ENCODE measurements around the gene TP53.

TP53 gene

DNA sequence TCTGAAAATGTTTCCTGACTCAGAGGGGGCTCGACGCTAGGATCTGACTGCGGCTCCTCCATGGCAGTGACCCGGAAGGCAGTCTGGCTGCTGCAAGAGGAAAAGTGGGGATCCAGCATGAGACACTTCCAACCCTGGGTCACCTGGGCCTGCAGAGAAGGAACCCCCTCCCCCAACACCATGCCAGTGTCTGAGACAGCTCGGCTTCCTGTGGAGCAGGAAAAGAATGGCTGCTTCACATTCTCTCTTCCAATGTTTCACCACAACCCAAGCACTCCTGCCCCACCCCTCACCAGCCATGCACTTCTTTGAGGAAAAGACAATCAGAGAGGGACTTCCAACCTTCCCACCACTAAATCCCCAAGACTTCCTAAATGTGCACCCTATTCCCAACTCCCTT, 10.8 kb downstream of the TP53 start:
- H3K4me3 ChIP-seq (ENCODE audit: severe bottlenecking) = no peak overlapping the region
- no peaks in the 10 kb centered on the region for H3K9me3 ChIP-seq (ENCODE audit: severe bottlenecking)
- no peak for TF ChIP-seq CTCF (IDR thresholded peaks at IDR 0.05; ENCODE audit: poor library complexity, severe bottlenecking)

DNA sequence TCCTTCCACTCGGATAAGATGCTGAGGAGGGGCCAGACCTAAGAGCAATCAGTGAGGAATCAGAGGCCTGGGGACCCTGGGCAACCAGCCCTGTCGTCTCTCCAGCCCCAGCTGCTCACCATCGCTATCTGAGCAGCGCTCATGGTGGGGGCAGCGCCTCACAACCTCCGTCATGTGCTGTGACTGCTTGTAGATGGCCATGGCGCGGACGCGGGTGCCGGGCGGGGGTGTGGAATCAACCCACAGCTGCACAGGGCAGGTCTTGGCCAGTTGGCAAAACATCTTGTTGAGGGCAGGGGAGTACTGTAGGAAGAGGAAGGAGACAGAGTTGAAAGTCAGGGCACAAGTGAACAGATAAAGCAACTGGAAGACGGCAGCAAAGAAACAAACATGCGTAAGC, 12.4 kb downstream of the TP53 start:
- Histone ChIP-seq H3K36me3 (ENCODE audit: low read depth) (peaks cover 60% of the 10 kb centered on the region), H3K9me3 (ENCODE audit: severe bottlenecking) (no peaks in the 10 kb centered on the region), H3K27ac (ENCODE audit: poor library complexity, severe bottlenecking) (no peak overlapping the region), H3K4me1 (ENCODE audit: insufficient read depth, poor library complexity, severe bottlenecking) (no peaks in the 10 kb centered on the region), H3K27me3 (ENCODE audit: insufficient read depth, poor library complexity, severe bottlenecking) (no peaks in the 10 kb centered on the region), H3K4me3 (ENCODE audit: severe bottlenecking) (no peak overlapping the region)
- ATAC-seq (ENCODE audit: low read depth) (no peak), DNase-seq (ENCODE audit: low spot score) (no peak)
- TF ChIP-seq CTCF (IDR thresholded peaks at IDR 0.05; ENCODE audit: poor library complexity, severe bottlenecking) = no peak

More for the DNA sequence above, 10.8 kb downstream of the TP53 start:
- no peak overlapping the region for H3K27ac ChIP-seq (ENCODE audit: poor library complexity, severe bottlenecking)
- H3K27me3 ChIP-seq (ENCODE audit: insufficient read depth, poor library complexity, severe bottlenecking) = no peaks in the 10 kb centered on the region
- ATAC-seq (ENCODE audit: low read depth) (no peak), DNase-seq (ENCODE audit: low spot score) (no peak)
- H3K36me3 ChIP-seq (ENCODE audit: low read depth) = peaks cover 44% of the 10 kb centered on the region
- no peaks in the 10 kb centered on the region for H3K4me1 ChIP-seq (ENCODE audit: insufficient read depth, poor library complexity, severe bottlenecking)

- Histone ChIP-seq H3K4me3 (ENCODE audit: severe bottlenecking) (no peak overlapping the region), H3K4me1 (ENCODE audit: insufficient read depth, poor library complexity, severe bottlenecking) (no peaks in the 10 kb centered on the region), H3K27ac (ENCODE audit: poor library complexity, severe bottlenecking) (no peak overlapping the region), H3K27me3 (ENCODE audit: insufficient read depth, poor library complexity, severe bottlenecking) (no peaks in the 10 kb centered on the region), H3K36me3 (ENCODE audit: low read depth) (peaks cover 72% of the 10 kb centered on the region), H3K9me3 (ENCODE audit: severe bottlenecking) (no peaks in the 10 kb centered on the region)
- DNase-seq (ENCODE audit: low spot score) (no peak), ATAC-seq (ENCODE audit: low read depth) (no peak)
- peak; percentile 30 for TF ChIP-seq CTCF (IDR thresholded peaks at IDR 0.05; ENCODE audit: poor library complexity, severe bottlenecking)
These were observed 14.1 kb downstream of the TP53 start for GRCh38 chr17:7673239-7673638.

DNA sequence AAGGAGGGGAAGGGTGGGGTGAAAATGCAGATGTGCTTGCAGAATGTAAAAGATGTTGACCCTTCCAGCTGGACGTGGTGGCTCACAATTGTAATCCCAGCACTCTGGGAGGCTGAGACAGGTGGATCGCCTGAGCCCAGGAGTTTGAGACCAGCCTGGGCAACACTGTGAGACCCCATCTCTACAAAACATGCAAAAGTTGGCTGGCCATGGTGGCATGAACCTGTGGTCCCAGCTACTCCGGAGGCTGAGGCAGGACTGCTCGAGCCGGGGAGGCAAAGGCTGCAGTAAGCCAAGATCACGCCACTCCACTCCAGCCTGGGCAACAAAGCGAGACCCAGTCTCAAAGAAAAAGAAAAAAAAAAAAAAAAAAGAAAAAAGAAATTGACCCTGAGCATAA, 18.8 kb downstream of the TP53 start:
- peaks cover 50% of the 10 kb centered on the region for H3K36me3 ChIP-seq (ENCODE audit: low read depth)
- no peak for ATAC-seq (ENCODE audit: low read depth)

More for the DNA sequence above, 18.8 kb downstream of the TP53 start:
- Histone ChIP-seq H3K27ac (ENCODE audit: poor library complexity, severe bottlenecking) (no peak overlapping the region), H3K9me3 (ENCODE audit: severe bottlenecking) (no peaks in the 10 kb centered on the region), H3K4me1 (ENCODE audit: insufficient read depth, poor library complexity, severe bottlenecking) (no peaks in the 10 kb centered on the region), H3K4me3 (ENCODE audit: severe bottlenecking) (no peak overlapping the region), H3K27me3 (ENCODE audit: insufficient read depth, poor library complexity, severe bottlenecking) (no peaks in the 10 kb centered on the region)
- no peak for TF ChIP-seq CTCF (IDR thresholded peaks at IDR 0.05; ENCODE audit: poor library complexity, severe bottlenecking)
- no peak for DNase-seq (ENCODE audit: low spot score)

Measured in RWPE2 (cell line).